Liver (tissue), 9 donors: ENCODE measurements around the gene FAU. TPM values are rescaled to one million over a fixed set of nuclear protein-coding genes. Genes with fewer than 3 reads are reported as not detected.

ENCODE experiments used
- DNase-seq: peaks from one replicate; pipeline ENCODE4 v3.0.0-alpha.2; 2017; ENCODE audit warnings: low spot score
- H3K27ac ChIP-seq, 2 donors: one replicate each; pipeline ENCODE4 v1.7.0; 2013; ENCODE audit warnings: inconsistent platforms in 2 of 2, low read length in 2 of 2, control low read depth in 1 of 2, low read depth in 1 of 2, mild to moderate bottlenecking in 1 of 2
- H3K27me3 ChIP-seq, 4 donors: one replicate each; pipeline versions ENCODE4 v1.6.1 to v1.7.0; 2013; ENCODE audit warnings: low read length in 3 of 4, inconsistent platforms in 1 of 4, mild to moderate bottlenecking in 1 of 4, moderate library complexity in 1 of 4; ENCODE audit not compliant: control insufficient read depth in 4 of 4, insufficient read depth in 4 of 4
- H3K36me3 ChIP-seq, 4 donors: one replicate each; pipeline versions ENCODE4 v1.6.1 to v1.7.0; 2013; ENCODE audit warnings: low read length in 3 of 4, mild to moderate bottlenecking in 3 of 4, low read depth in 1 of 4, moderate library complexity in 1 of 4; ENCODE audit not compliant: control insufficient read depth in 4 of 4, insufficient read depth in 3 of 4
- H3K4me1 ChIP-seq, 4 donors: one replicate each; pipeline versions ENCODE4 v1.6.1 to v1.7.0; 2013; ENCODE audit warnings: low read length in 3 of 4, mild to moderate bottlenecking in 3 of 4, moderate library complexity in 1 of 4; ENCODE audit not compliant: control insufficient read depth in 4 of 4, insufficient read depth in 4 of 4
- H3K4me3 ChIP-seq, 3 donors: one replicate each; pipeline versions ENCODE4 v1.6.1 to v1.7.0; 2013; ENCODE audit warnings: low read length in 3 of 3, control low read depth in 1 of 3, low read depth in 1 of 3, mild to moderate bottlenecking in 1 of 3
- H3K9ac ChIP-seq, 2 donors: one replicate each; pipeline ENCODE4 v1.7.0; 2013; ENCODE audit warnings: low read length in 2 of 2, mild to moderate bottlenecking in 2 of 2, moderate library complexity in 2 of 2, control low read depth in 1 of 2, low read depth in 1 of 2
- H3K9me3 ChIP-seq, 4 donors: one replicate each; pipeline versions ENCODE4 v1.6.1 to v1.7.0; 2013; ENCODE audit warnings: low read length in 3 of 4; ENCODE audit not compliant: control insufficient read depth in 4 of 4
- ATF3 ChIP-seq: IDR thresholded peaks from 2 replicates; pipeline ENCODE4 v1.6.1; 2016; ENCODE audit warnings: antibody characterized with exemption
- CTCF ChIP-seq: fragments of 150-350 bp; IDR thresholded peaks from 2 replicates; pipeline ENCODE4 v1.5.1; 2017; ENCODE audit warnings: improper control_type of control experiment, low read depth, low read length; ENCODE audit not compliant: missing input control
- FOXA1 ChIP-seq: IDR thresholded peaks from 2 replicates; pipeline ENCODE4 v1.6.1; 2016; ENCODE audit warnings: antibody characterized with exemption
- HNF4A ChIP-seq, 2 donors: conservative IDR thresholded peaks; 2 replicates each; pipeline ENCODE4 v1.6.1; 2016; ENCODE audit warnings: antibody characterized with exemption in 2 of 2, mild to moderate bottlenecking in 2 of 2
- HNF4G ChIP-seq: IDR thresholded peaks from 2 replicates; pipeline ENCODE4 v1.6.1; 2016; ENCODE audit warnings: antibody characterized with exemption
- NR2F2 ChIP-seq: IDR thresholded peaks from 2 replicates; pipeline ENCODE4 v1.6.1; 2016; ENCODE audit warnings: antibody characterized with exemption
- RAD21 ChIP-seq, 2 donors: IDR thresholded peaks; 2 replicates each; pipeline ENCODE4 v1.6.1; 2016; ENCODE audit warnings: antibody characterized with exemption in 2 of 2, mild to moderate bottlenecking in 2 of 2
- RXRA ChIP-seq, 2 donors: IDR thresholded peaks; 2 replicates each; pipeline ENCODE4 v1.6.1; 2017 to 2018; ENCODE audit warnings: antibody characterized with exemption in 2 of 2, mild to moderate bottlenecking in 1 of 2
- SP1 ChIP-seq: IDR thresholded peaks from 2 replicates; pipeline ENCODE4 v1.6.1; 2018; ENCODE audit warnings: antibody characterized with exemption, mild to moderate bottlenecking
- WGBS: extraction: QIAGEN DNeasy Blood & Tissue Kit; methylation state at CpG from one replicate; pipeline ENCODE4 v1.1.7; 2013; 5-methylcytosine and 5-hydroxymethylcytosine counted together
- polyA plus RNA-seq, 2 donors: library from polyadenylated mRNA; stranded (reverse) in 1 of 2; unstranded in 1 of 2; fragments of 200-250 nt in 1 of 2; fragments of >200 nt in 1 of 2; fragmentation: Nextera tagmentation in 1 of 2; extraction: Ambion mirVana in 1 of 2; gene quantifications; one replicate each; pipeline versions ENCODE4 v1.2.1 to v1.2.3, GENCODE V29; 2013 to 2015
- total RNA-seq, 2 donors: library from RNA; depleted of rRNA; stranded (reverse); fragments of >200 nt; gene quantifications; one replicate each; pipeline ENCODE4 v1.2.3, GENCODE V29; 2014
- TF ChIP-seq, protein P1 (sequence below): IDR thresholded peaks from 2 replicates; pipeline ENCODE4 v1.6.1; 2016; ENCODE audit warnings: antibody characterized with exemption
- TF ChIP-seq, protein P2 (sequence below): IDR thresholded peaks from 2 replicates; pipeline ENCODE4 v1.6.1; 2016; ENCODE audit warnings: antibody characterized with exemption, mild to moderate bottlenecking
- TF ChIP-seq, protein P3 (sequence below): IDR thresholded peaks from 2 replicates; pipeline ENCODE4 v1.6.1; 2016; ENCODE audit warnings: antibody characterized with exemption
- donor health status: healthy.
- donor health status: healthy.
- donor health status: healthy.
- donor health status: healthy.
- donor health status: healthy.

The FAU gene
- total and polyA plus RNA-seq, 4 donors: 199 to 535 (median 362) TPM

DNA sequence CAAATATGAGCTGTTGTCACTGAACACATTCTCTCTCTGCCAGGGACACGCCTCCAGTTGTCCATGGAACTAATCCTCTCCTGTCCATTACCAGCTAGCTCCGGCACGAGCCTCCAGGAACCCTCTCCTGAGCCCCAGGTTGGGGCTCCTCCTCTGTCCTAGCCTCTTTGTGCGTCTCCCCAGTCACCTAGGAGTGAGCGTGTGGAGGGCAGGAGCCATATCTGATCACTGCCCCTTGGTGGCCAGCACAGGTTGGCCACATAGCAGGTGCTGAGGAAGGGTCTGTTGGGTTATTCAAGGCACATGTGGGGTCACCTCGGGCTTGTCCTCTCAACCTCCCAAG lies 9.9 kb upstream of the FAU start (continued):
- TF ChIP-seq CTCF (no peak), HNF4A (conservative IDR thresholded peaks at IDR 0.05) (no peak), FOXA1 (no peak), NR2F2 (no peak), SP1 (no peak)
- TF ChIP-seq, protein P1, sequence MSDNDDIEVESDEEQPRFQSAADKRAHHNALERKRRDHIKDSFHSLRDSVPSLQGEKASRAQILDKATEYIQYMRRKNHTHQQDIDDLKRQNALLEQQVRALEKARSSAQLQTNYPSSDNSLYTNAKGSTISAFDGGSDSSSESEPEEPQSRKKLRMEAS: no peak

GRCh38 chr11:65131417-65131776 lies 9.5 kb upstream of the FAU start:
- Histone ChIP-seq H3K4me3 (no peak overlapping the region), H3K27me3 (no peaks in the 10 kb centered on the region), H3K9ac (no peak overlapping the region), H3K27ac (no peak overlapping the region), H3K4me1 (peaks cover 0 to 45% (median 30%) of the 10 kb centered on the region in 4 donors), H3K36me3 (peaks cover 43 to 65% (median 50%) of the 10 kb centered on the region in 4 donors), H3K9me3 (no peaks in the 10 kb centered on the region)
- WGBS: 83% methylated on average over 3 of the region's 3 CpGs
- no peak for DNase-seq
- no peak for TF ChIP-seq SP1
- TF ChIP-seq RXRA (IDR thresholded peaks at IDR 0.05): no peak
- TF ChIP-seq ATF3: no peak
- TF ChIP-seq, protein P2, sequence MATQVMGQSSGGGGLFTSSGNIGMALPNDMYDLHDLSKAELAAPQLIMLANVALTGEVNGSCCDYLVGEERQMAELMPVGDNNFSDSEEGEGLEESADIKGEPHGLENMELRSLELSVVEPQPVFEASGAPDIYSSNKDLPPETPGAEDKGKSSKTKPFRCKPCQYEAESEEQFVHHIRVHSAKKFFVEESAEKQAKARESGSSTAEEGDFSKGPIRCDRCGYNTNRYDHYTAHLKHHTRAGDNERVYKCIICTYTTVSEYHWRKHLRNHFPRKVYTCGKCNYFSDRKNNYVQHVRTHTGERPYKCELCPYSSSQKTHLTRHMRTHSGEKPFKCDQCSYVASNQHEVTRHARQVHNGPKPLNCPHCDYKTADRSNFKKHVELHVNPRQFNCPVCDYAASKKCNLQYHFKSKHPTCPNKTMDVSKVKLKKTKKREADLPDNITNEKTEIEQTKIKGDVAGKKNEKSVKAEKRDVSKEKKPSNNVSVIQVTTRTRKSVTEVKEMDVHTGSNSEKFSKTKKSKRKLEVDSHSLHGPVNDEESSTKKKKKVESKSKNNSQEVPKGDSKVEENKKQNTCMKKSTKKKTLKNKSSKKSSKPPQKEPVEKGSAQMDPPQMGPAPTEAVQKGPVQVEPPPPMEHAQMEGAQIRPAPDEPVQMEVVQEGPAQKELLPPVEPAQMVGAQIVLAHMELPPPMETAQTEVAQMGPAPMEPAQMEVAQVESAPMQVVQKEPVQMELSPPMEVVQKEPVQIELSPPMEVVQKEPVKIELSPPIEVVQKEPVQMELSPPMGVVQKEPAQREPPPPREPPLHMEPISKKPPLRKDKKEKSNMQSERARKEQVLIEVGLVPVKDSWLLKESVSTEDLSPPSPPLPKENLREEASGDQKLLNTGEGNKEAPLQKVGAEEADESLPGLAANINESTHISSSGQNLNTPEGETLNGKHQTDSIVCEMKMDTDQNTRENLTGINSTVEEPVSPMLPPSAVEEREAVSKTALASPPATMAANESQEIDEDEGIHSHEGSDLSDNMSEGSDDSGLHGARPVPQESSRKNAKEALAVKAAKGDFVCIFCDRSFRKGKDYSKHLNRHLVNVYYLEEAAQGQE: no peak
- TF ChIP-seq RAD21 (IDR thresholded peaks at IDR 0.05): no peak
- no peak for TF ChIP-seq HNF4G
- TF ChIP-seq, protein P1: no peak
- TF ChIP-seq, protein P3, sequence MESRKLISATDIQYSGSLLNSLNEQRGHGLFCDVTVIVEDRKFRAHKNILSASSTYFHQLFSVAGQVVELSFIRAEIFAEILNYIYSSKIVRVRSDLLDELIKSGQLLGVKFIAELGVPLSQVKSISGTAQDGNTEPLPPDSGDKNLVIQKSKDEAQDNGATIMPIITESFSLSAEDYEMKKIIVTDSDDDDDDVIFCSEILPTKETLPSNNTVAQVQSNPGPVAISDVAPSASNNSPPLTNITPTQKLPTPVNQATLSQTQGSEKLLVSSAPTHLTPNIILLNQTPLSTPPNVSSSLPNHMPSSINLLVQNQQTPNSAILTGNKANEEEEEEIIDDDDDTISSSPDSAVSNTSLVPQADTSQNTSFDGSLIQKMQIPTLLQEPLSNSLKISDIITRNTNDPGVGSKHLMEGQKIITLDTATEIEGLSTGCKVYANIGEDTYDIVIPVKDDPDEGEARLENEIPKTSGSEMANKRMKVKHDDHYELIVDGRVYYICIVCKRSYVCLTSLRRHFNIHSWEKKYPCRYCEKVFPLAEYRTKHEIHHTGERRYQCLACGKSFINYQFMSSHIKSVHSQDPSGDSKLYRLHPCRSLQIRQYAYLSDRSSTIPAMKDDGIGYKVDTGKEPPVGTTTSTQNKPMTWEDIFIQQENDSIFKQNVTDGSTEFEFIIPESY: no peak
